ENCODE results near the gene TPRN. TPM values are rescaled to one million over a fixed set of nuclear protein-coding genes. Genes with fewer than 3 reads are reported as not detected.

TPRN gene
- total RNA-seq, 1 donor from 2014 or later = 27.9 TPM

- DNase-seq (ENCODE audit: missing footprints) = no peak
- no peak for ATAC-seq
- intact Hi-C loops (cut with DNase I) = loop anchor here (2.0 kb wide), 1 partner anchor 111 kb away; no protein-coding TSS in a partner anchor
Measured at GRCh38 chr9:137227853-137228505, 27.4 kb upstream of the TPRN start.

GRCh38 chr9:137227054-137227852, 26.7 kb upstream of the TPRN start, which contains the start of gene RNF224:
TSS of gene RNF224 (plus strand) at chr9:137227502. CDS start at chr9:137228336, 834 bp downstream.
- ATAC-seq (peak; percentile 28), DNase-seq (ENCODE audit: missing footprints) (peak; percentile 87)
- intact Hi-C loops (cut with DNase I) = loop anchor here (2.0 kb wide), 1 partner anchor 110 kb away; no protein-coding TSS in a partner anchor

- no peak for ATAC-seq
- intact Hi-C loops (cut with DNase I) = loop anchor here (2.0 kb wide), 1 partner anchor 110 kb away; no protein-coding TSS in a partner anchor
- DNase-seq (ENCODE audit: missing footprints) = no peak
Measured at GRCh38 chr9:137226338-137227053, 26.0 kb upstream of the TPRN start.

- intact Hi-C loops (cut with DNase I) = loop anchor here (2.0 kb wide), 1 partner anchor 109 kb away; no protein-coding TSS in a partner anchor
Measured at GRCh38 chr9:137225699-137226331, 25.3 kb upstream of the TPRN start.

GRCh38 chr9:137224830-137225694, 24.5 kb upstream of the TPRN start, which contains the start of gene CYSRT1:
TSS of gene CYSRT1 (plus strand) at chr9:137225174. CDS start at chr9:137225622, 448 bp downstream.
- DNase-seq (ENCODE audit: missing footprints) = no peak
- intact Hi-C loops (cut with DNase I) = loop anchor here (5.0 kb wide), 1 partner anchor 433 kb away; the partner anchor contains the start of gene TMEM141
- ATAC-seq = no peak

More at GRCh38 chr9:137225699-137226331, 25.3 kb upstream of the TPRN start:
- DNase-seq (ENCODE audit: missing footprints) (no peak), ATAC-seq (no peak)

GRCh38 chr9:137223078-137223970, 22.8 kb upstream of the TPRN start:
- peak; percentile 98 for DNase-seq (ENCODE audit: missing footprints)
- intact Hi-C loops (cut with DNase I) = loop anchor here (2.0 to 5.0 kb wide), 2 partner anchors 35 to 431 kb away; partner anchors contain the start of genes ANAPC2, SSNA1 and TMEM141
- ATAC-seq = peak; percentile 93

- intact Hi-C loops (cut with DNase I) = loop anchor here (2.0 to 5.0 kb wide), 2 partner anchors 34 to 430 kb away; partner anchors contain the start of genes ANAPC2, SSNA1 and TMEM141
- DNase-seq (ENCODE audit: missing footprints) (peak; percentile 77), ATAC-seq (peak; percentile 2)
Measured at GRCh38 chr9:137222190-137223077, 21.9 kb upstream of the TPRN start, which contains the start of gene RNF208. TSS of gene RNF208 (minus strand) at chr9:137222240. CDS start at chr9:137221212, 1,028 bp downstream.

- DNase-seq (ENCODE audit: missing footprints) = no peak
- ATAC-seq = no peak
- intact Hi-C loops (cut with DNase I) = loop anchor here (2.0 to 5.0 kb wide), 2 partner anchors 33 to 429 kb away; partner anchors contain the start of genes ANAPC2, SSNA1 and TMEM141
Measured at GRCh38 chr9:137221506-137222111, 21.1 kb upstream of the TPRN start.

GRCh38 chr9:137221095-137221505, 20.6 kb upstream of the TPRN start:
- DNase-seq (ENCODE audit: missing footprints) = no peak
- ATAC-seq = no peak
- intact Hi-C loops (cut with DNase I) = loop anchor here (5.0 kb wide), 1 partner anchor 429 kb away; the partner anchor contains the start of gene TMEM141

GRCh38 chr9:137220317-137221094, 20.0 kb upstream of the TPRN start:
- intact Hi-C loops (cut with DNase I) = loop anchor here (5.0 kb wide), 1 partner anchor 428 kb away; the partner anchor contains the start of gene TMEM141
- ATAC-seq (no peak), DNase-seq (ENCODE audit: missing footprints) (no peak)

- no peak for ATAC-seq
- no peak for DNase-seq (ENCODE audit: missing footprints)
- intact Hi-C loops (cut with DNase I) = loop anchor here (5.0 kb wide), 1 partner anchor 428 kb away; the partner anchor contains the start of gene TMEM141
Measured at GRCh38 chr9:137219757-137220316, 19.3 kb upstream of the TPRN start.

GRCh38 chr9:137218754-137219271, 18.3 kb upstream of the TPRN start:
- ATAC-seq = no peak
- intact Hi-C loops (cut with DNase I) = no loop called here
- DNase-seq (ENCODE audit: missing footprints) = no peak

- intact Hi-C loops (cut with DNase I) = no loop called here
- ATAC-seq (no peak), DNase-seq (ENCODE audit: missing footprints) (no peak)
Measured at GRCh38 chr9:137218212-137218753, 17.7 kb upstream of the TPRN start.
